Measurements from ENCODE around the gene C3orf33.

Gene C3orf33

GRCh38 chr3:155790272-155790925, 15.7 kb downstream of the C3orf33 start:
- in situ Hi-C loops (cut with HindIII; ENCODE audit: low sequenced_read_pairs), result no loop called here

- in situ Hi-C loops (cut with HindIII; ENCODE audit: low sequenced_read_pairs), result no loop called here
These were observed 20.3 kb downstream of the C3orf33 start for GRCh38 chr3:155785662-155786295.

GRCh38 chr3:155782390-155782953, 23.6 kb downstream of the C3orf33 start:
- in situ Hi-C loops (cut with HindIII; ENCODE audit: low sequenced_read_pairs), result no loop called here

DNA sequence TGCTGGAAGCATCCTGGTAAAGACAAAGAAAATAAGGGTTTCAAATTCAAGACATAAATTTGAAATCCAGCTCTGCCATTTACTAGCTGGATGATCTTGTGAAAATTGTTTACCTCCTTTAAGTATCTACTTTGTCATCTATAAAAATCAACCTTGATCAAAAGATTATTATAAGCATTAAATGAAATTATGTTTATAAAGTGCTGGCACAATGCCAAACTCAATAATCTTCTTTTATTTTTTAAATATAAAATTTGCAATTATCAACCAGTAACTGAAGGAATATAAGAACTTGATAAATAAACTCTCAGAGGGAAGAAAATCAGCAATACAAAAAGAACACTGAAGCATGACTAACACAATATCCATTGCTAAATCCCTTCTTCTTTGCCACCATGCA, 25.8 kb downstream of the C3orf33 start:
- in situ Hi-C loops (cut with HindIII; ENCODE audit: low sequenced_read_pairs), result no loop called here

DNA sequence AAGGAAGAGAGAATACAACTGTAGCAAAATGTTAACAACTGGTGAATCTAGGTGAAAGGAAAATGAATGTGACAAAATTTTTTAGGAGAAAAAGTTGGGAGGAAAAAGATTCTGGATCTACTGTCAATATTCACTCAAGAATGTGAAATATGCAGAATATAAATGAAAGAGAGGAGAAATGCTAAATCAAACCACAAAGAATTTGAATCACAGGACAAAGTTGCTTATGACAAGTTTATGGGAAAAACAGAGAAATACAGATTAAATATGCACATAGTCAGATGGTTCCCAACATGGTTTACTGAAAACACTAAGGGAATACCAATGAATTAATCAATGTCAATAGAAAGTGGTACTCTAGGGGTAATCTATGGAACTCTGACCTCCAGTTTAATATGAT, 27.6 kb downstream of the C3orf33 start:
- in situ Hi-C loops (cut with HindIII; ENCODE audit: low sequenced_read_pairs), result no loop called here

DNA sequence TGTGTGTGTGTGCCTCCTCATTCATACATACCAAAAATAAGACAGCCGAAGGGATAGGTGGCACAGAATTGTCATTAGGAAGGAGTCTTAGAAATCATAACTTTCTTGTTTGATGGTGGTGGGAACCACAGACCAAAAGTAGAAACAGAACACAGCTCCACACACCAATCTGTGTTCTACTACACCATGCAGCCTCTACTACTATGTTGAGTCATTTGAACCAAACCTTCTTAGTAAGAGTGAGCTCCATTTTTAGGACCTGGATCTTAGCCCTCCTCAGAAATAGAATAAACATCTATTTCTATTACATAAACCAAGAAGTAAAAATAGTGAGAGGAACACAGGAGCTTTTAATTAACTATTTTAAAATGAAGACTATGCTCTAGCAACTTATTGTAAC, 33.3 kb downstream of the C3orf33 start:
- in situ Hi-C loops (cut with HindIII; ENCODE audit: low sequenced_read_pairs), result no loop called here

GRCh38 chr3:155771126-155771525, 35.0 kb downstream of the C3orf33 start:
- in situ Hi-C loops (cut with HindIII; ENCODE audit: low sequenced_read_pairs), result no loop called here

DNA sequence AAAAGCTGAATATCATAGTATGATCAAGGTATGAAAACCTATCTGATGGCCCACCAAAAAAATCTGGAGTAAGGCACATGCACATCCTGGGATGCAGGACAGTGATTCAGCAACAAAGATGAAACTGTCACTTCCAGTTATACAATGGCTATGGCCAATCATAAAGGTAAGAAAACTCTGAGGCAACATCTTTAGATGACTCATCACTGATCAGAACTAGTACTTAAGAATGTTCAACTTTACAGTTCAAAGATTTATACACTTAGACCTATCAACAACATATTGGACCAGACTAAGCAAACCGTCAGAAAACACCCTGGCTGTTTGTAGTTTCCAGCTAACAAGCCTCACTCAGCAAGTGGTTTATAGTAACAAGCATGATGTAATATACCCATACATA, 39.9 kb downstream of the C3orf33 start:
- in situ Hi-C loops (cut with HindIII; ENCODE audit: low sequenced_read_pairs), result no loop called here

DNA sequence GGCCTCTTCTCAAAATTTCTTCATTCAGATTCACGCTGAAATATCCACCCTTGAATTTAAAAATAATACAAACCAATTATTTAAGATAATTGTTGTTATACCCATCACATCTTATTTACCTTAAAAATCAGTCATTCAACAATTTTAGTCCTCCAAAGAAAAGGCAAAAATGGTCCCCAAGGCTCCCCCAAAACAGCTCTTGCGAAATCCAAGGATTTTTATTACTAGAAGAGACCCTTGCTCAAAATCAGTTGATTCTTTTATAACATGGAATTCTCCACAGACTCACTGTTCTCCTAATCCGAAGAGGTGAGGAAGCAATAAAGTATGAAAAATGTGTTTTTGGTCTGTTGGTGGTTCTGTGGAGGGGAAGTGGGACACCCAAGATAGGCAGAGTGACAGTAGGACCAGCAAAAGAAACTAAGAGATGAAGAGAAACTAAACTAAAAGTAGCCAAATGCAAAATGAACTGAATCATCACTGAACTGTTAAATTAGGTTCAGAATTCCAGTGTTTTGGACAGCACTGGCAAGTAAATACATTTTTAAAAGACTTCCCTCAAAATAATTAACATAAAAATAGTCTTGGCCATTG, 42.1 kb downstream of the C3orf33 start:
- in situ Hi-C loops (cut with HindIII; ENCODE audit: low sequenced_read_pairs), result no loop called here

GRCh38 chr3:155760653-155761052, 45.4 kb downstream of the C3orf33 start:
- in situ Hi-C loops (cut with HindIII; ENCODE audit: low sequenced_read_pairs), result no loop called here

GRCh38 chr3:155757577-155757976, 48.5 kb downstream of the C3orf33 start:
- in situ Hi-C loops (cut with HindIII; ENCODE audit: low sequenced_read_pairs), result no loop called here

GRCh38 chr3:155753038-155753639, 52.9 kb downstream of the C3orf33 start:
- in situ Hi-C loops (cut with HindIII; ENCODE audit: low sequenced_read_pairs), result no loop called here

GRCh38 chr3:155748611-155749365, 57.3 kb downstream of the C3orf33 start:
- in situ Hi-C loops (cut with HindIII; ENCODE audit: low sequenced_read_pairs), result no loop called here

DNA sequence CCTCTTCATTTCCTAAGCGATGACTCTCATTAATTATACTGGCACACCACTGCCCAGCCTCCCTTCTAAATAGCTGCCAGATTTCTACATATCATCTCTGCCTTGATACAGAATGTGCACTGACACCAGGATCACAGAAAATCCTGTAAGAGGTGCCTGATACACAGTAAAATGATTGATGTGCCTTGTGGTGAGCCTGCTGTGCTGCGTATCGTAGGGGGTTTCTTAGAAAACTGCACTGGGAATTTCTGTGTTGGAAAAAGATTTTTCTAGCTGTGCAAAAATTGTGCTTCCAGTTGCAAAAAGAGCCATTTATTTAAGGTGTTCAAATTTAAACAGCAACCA, 58.2 kb downstream of the C3orf33 start:
- in situ Hi-C loops (cut with HindIII; ENCODE audit: low sequenced_read_pairs), result no loop called here

DNA sequence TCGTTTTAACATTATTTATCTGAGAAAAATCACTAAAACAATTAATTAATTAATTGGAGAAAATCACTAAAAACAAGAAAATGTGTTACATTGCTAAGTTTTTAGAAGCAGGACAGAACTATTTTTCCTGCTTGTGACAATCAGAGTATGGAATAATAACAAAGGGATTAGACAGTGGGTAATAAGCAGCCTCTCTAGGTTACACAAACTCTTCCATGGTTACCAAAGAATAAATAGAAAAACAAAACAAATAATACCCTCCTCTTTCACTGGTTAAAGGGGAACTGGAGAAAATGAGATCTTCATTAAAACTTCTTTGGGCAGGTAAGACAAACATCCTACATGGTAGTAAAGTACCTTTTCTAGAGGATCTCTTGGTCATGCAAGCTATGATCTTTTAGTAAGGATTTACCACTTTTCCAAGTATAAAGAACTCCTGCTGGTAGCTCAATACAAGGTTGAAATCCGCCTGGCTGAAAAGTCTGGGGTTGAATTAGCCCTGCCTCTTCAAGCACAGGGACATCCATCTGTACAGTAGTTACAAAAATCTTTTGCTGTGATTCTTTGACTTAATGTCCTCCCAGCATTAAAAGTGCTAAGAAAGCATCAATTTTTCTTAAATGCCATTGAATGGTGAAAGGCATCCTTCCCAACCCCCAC, 58.7 kb downstream of the C3orf33 start:
- in situ Hi-C loops (cut with HindIII; ENCODE audit: low sequenced_read_pairs), result no loop called here

DNA sequence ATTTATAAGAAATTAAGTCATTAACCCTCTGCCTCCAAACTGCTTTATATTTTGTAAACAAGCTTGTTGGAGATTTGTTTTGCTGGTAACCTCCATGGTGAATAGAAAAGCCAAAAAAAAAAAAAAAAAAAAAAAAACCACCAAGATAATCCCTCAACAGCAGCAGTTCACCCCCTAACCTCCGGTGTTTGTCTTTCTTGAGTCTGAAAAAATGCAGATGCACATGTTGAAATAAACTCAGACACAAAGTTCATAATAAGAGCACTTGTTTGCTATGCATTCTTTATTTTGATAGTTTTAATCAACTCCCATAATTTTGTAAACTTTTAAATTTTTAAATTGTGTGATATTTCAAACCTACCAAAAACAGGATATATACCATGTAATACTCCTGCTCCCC, 59.4 kb downstream of the C3orf33 start:
- in situ Hi-C loops (cut with HindIII; ENCODE audit: low sequenced_read_pairs), result no loop called here

DNA sequence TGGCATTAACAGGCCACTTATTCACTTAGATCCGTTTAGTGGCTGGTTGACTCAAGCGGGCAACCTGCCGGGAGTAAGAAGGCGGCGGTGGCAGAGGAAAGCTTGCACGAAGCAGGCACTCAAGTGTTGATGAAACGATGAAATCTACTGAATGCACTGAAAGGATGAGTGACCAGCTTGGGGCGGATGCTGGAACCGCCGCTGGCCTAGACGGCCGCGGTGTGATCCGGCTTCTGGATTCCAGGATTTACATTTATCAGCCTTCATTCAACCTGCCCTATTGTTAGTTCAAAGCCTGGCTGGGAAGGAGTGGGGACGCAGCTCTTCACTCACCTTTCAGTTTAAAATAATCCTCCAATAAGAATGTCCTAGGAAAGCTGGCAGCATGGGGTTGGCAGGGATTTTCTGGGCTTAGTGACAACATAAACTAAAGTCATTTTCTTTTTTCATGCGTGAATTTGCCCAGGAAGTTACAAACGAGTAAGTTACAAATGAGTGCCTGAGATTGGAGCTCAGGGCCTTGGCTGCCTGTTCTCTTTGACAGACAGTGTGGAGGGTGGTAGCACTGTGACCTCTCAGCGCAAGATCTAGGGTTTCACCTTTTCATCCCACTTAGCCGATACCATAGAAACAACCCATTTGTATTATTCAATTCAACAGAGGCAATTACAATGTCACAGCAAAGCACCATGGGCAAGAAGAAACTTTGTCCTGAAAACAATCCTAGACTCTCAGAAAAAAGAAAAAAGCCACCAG, 60.1 kb downstream of the C3orf33 start:
- in situ Hi-C loops (cut with HindIII; ENCODE audit: low sequenced_read_pairs), result no loop called here

DNA sequence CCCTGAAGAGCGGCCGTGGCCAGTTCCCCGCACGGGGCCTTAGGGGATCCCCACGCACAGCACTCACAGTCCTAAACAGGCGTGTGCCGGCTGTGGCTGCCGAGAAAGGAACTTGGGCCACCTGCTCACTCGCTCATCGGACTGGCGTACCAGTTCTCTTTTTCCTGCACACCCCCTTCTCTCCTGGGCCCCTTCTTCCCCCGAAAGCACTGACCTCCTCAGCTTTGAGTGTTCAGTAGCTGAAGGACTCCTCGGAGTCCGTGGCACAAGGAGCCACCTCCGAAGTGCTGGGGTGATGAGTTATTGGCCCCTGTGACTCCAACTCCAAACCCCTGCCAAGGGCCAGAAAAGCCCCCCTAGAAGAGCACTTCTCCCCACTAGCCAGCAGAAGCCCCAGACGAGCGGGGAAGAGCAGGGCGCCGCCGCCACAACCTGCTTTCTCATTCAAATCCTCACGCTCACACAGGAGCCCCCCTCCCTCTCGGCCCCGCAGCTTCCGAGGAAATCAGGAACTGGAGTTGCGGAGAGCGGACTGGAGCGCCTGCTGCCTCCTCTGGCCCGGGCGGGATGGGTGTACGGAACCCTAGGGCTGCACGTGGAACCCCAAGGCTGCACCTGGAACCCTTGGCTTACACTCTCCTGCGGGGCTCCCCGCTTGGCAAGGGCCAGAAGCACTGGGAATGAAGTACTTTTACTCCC, 61.3 kb downstream of the C3orf33 start, which contains the start of gene PLCH1:
Gene PLCH1 (minus strand): TSS at position 446 of the 699 bp plus-strand sequence. CDS start 40,847 bp downstream, outside the sequence.
- in situ Hi-C loops (cut with HindIII; ENCODE audit: low sequenced_read_pairs), result no loop called here

GRCh38 chr3:155744010-155744625, 62.0 kb downstream of the C3orf33 start:
- in situ Hi-C loops (cut with HindIII; ENCODE audit: low sequenced_read_pairs), result no loop called here
